ENCODE measurements around the gene ARMC8.

ARMC8 gene

DNA sequence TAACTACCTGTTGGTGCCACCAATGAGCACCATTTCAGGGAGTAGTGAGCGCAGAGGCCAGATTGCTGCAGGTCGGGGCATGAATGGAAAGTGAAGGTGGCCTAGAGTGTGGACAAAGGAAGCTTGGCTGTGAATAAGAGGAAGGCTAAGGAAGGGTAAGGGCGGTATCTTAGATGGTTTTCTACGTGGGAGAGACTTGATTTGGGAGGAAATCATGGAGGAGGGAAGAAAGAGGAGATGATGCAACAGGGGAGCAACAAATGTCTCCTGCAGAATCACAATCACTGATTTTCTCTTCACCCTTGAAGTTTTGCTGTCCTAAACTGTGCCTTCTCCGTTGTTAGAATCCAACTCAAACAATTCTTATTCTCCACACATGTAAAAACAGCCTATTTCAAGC is 120.8 kb downstream of the ARMC8 start:
- DNase-seq (ENCODE audit: low spot score): no peak

DNA sequence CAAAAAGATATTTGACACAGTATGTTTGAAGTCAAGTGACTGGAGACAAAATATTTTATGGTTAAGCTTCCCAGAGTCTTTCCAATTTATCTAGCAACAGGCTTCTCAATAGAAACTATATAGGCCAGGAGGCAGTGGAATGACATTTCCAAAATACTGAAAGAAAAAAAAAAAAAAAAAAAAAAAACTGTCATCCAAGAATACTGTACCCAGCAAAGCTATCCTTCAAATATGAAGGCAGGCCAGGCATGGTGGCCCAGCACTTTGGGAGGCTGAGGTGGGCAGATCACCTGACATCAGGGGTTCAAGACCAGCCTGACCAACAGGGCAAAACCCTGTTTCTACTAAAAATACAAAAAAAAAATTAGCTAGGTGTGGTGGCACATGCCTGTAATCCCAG is 121.7 kb downstream of the ARMC8 start:
- DNase-seq (ENCODE audit: low spot score): no peak

- no peak for DNase-seq (ENCODE audit: low spot score)
Observed at GRCh38 chr3:138310494-138310893, 123.4 kb downstream of the ARMC8 start.

DNA sequence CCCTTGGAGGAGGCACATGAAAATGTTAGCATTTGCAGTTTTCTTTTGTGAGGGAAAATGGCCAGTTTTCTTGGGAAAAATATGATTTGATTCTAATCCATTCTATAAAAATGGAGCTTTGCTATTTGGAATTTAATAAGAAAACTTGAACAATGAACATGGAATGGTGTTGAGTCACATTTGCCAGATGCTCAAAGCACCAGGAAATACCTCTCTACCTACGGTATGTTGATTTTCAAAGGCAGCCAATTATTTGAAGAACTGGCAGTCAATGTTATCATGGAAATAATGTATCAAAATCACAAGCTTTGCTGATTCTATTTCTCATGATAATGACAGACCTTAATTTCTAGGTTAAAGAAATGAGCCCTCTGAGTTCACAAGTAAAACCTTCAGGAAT is 127.7 kb downstream of the ARMC8 start:
- DNase-seq (ENCODE audit: low spot score): no peak

- DNase-seq (ENCODE audit: low spot score): no peak
Observed at GRCh38 chr3:138317687-138318086, 130.6 kb downstream of the ARMC8 start.

GRCh38 chr3:138323971-138324370 is 136.9 kb downstream of the ARMC8 start:
- DNase-seq (ENCODE audit: low spot score): no peak

- DNase-seq (ENCODE audit: low spot score): no peak
Observed at GRCh38 chr3:138325990-138326389, 138.9 kb downstream of the ARMC8 start.

DNA sequence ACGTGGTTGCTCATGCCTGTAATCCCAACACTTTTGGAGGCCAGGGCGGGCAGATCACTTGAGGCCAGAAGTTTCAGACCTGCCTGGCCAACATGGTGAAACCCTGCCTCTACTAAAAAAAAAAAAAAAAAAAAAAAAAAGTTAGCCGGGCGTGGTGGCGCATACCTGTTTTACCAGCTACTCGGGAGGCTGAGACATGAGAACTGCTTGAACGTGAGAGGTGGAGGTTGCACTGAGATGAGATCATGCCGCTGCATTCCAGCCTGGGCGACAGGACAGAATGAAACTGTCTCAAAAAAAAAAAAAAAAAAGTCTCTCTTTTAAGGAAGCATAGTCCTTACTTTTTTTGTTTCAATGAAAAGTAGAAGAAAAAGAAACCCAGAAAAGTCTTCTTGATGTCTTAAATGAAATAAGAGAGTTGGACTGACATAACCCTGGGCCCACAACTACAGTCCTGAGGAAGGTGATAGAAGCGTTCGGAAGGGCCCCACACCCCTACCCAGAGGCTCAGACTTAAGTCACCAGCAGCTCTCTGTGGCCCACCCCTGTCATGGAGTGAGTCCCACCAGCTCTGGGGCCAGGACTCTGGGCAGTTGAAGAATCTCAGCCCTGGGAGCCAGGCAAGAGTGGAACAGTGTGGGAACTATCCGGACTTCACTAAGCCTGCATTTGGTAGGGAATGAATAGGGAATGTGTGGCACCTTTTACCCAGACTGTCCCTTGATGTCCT is 139.9 kb downstream of the ARMC8 start:
- DNase-seq (ENCODE audit: low spot score): no peak

GRCh38 chr3:138327831-138328230 is 140.7 kb downstream of the ARMC8 start:
- no peak for DNase-seq (ENCODE audit: low spot score)

- DNase-seq (ENCODE audit: low spot score): peak; percentile 79
Observed at GRCh38 chr3:138328341-138328740, 141.2 kb downstream of the ARMC8 start.

GRCh38 chr3:138329127-138329983 is 142.3 kb downstream of the ARMC8 start, which contains the start of gene NME9:
Gene NME9 (minus strand): TSS chr3:138329851. CDS start chr3:138329335, 516 bp downstream.
- DNase-seq (ENCODE audit: low spot score): peak; percentile 91

- no peak for DNase-seq (ENCODE audit: low spot score)
Observed at GRCh38 chr3:138329984-138330293, 142.8 kb downstream of the ARMC8 start.

DNA sequence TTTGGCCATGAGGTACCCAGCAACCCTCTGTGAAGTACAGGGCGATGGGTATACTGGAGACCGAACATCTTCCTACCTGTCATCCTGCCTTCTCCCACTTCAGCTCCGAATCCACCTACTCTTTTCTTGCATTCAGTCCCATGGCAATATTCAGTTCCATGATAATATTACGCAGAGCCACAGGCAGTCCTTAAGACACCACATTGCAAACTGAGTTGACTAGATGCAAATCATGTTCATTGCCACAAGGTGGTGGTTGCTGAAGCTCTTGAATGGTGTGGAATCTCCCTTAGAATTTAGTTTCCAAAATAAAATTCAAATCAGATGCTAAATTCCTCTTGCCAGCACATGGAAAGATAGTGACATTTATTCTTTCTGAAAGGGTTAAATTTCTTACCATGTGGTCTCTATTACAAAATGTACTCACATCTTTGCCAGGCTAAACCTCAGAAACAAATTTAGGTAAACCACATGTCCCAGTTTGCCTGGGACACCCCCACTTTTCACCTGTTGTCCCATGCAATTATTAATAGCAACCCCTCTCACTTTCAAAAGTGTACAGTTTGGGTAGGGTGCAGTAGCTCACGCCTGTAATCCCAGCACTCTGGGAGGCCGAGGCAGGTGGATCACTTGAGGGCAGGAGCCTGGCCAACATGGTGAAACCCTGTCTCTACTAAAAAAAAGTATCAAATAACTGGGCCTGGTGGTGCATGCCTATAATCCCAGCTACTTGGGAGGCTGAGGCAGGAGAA is 144.2 kb downstream of the ARMC8 start:
- peak; percentile 24 for DNase-seq (ENCODE audit: low spot score)

DNA sequence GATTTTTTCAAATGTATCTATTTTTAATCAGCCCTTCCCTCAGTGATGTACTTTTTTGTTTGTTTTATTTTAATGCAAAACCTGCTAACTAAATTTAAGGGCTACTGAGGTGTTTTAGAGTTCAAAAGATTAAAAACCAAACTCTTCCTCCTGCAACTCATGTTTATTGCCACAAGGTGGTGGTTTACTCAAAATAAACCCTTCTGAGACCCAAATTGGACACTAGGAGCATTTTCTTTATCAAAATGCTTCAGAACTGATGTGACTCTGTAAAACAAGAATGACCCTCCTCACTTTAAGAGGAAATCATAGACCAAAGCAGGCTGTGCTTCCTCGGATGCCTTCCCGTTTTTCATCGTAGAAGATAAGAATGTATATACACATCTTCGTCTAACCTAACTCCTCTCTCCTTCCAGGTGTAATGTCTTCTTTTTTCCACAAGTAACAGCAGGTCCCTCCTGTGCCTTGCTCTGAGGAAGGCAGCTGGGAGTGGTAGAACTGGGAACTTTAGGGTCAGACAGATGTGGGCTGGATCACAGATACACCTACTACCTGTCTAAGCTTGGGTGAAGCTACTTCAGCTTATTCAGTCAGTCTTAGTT is 145.5 kb downstream of the ARMC8 start:
- DNase-seq (ENCODE audit: low spot score): peak; percentile 65

DNA sequence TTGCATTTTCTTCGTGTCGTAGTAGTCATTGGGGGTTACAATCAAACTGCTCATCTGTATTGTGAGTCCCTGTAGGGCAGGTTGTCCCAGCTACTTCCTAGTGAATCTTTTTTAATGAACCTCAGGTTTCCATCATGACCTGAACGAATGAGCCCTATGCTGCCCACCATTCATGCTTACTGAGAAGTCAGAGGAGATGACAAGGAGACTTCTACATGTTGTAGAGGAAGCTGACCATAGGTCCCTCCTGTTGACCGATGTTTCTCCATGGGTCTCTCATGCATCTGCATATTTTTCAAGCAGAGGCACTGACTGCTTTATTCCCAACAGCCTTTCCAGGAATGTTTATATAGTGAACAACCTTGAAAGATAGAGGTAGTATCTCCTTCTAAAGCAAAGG is 147.5 kb downstream of the ARMC8 start:
- DNase-seq (ENCODE audit: low spot score): no peak

- no peak for DNase-seq (ENCODE audit: low spot score)
Observed at GRCh38 chr3:138336454-138336999, 149.4 kb downstream of the ARMC8 start.

DNA sequence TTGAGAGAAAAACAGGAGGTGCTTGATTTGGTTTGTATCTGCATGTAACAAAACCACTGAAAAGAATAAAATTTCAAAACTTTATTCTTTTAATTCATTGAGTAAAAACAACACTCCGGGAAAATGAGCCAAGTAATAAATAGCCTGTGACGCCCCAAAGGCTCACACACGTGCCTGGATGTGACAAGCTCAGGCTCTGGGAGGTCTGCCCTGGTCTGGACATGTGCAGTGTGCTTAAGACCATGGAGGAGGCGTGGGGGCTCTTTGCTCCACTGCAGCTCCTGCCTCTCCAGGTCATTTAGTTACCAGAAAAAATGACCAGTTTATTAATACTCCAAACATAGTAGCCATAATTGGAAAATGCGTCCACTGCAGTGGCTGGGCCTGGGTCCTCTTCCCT is 151.1 kb downstream of the ARMC8 start:
- no peak for DNase-seq (ENCODE audit: low spot score)

- no peak for DNase-seq (ENCODE audit: low spot score)
Observed at GRCh38 chr3:138338811-138339210, 151.7 kb downstream of the ARMC8 start.

DNA sequence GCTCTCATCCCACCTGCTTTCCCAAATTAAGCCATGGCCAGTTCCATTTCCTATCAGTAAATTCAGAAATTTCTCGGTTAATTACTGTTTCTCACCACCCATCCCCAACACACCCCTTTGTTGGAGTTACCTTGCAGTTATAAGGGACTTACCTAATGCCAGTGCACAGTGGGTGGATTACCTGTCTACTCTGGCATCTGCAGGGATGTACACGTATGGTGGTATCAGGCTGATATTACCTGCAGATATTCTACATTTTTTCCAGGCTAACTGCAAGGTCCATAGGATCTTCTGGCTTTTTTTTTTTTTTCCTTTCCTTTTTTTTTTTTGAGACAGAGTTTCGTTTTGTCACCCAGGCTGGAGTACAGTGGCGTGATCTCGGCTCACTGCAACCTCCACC is 153.4 kb downstream of the ARMC8 start:
- DNase-seq (ENCODE audit: low spot score): no peak

- DNase-seq (ENCODE audit: low spot score): no peak
Observed at GRCh38 chr3:138344754-138345153, 157.7 kb downstream of the ARMC8 start.

All from AG20443 (cell line).